Measurements from ENCODE around the gene HMGN5.

Gene HMGN5

GRCh38 chrX:81120258-81120935 lies 81.3 kb downstream of the HMGN5 start:
- no peak for DNase-seq (ENCODE audit: low read depth)

GRCh38 chrX:81114757-81115156 lies 87.0 kb downstream of the HMGN5 start:
- DNase-seq (ENCODE audit: low read depth): no peak

GRCh38 chrX:81110286-81110685 lies 91.4 kb downstream of the HMGN5 start:
- no peak for DNase-seq (ENCODE audit: low read depth)

DNA sequence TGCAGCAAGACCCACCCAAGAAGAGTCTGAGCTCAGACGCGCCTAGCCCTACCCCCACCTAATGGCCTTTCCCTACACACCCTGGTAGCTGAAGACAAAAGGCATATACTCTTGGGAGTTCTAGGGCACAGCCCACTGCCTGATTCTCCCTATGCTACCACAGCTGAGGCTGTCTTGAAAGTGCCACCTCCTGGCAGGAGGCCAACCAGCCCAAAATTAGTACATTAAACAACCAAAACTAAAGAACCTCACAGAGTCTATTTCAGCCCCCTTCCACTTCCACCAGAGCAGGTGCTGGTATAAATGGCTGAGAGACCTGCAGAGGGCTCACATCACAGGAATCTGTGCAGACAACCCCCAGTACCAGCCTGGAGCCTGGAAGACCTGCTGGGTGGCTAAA lies 119.1 kb downstream of the HMGN5 start:
- DNase-seq (ENCODE audit: low read depth): no peak

Data from activated gamma-delta T cell treated with anti-CD3 and anti-CD28 coated beads, Interleukin-2, amount 50 U/mL, for 16 hours (primary cell).